SW480 (cell line): ENCODE data around the gene RPL35A.
A peak's percentile ranks its signal among the peaks of the same experiment; 100 is the strongest.
"Not testable (repeated sequence)": the region's sequence is repeated elsewhere in the genome, so short reads cannot be mapped to it uniquely, and the experiment has no call there.

Source experiments
- DNase-seq: peaks from one replicate; pipeline ENCODE4 v3.0.0-alpha.2; 2016; ENCODE audit warnings: low spot score

Gene RPL35A

GRCh38 chr3:197952440-197952839 lies 2.5 kb downstream of the RPL35A start:
- DNase-seq = no peak

- DNase-seq = no peak
Observed at GRCh38 chr3:197953325-197953724, 3.3 kb downstream of the RPL35A start.

- DNase-seq = no peak
Observed at GRCh38 chr3:197953881-197954280, 3.9 kb downstream of the RPL35A start.

- DNase-seq = no peak
Observed at GRCh38 chr3:197955892-197956477, 6.0 kb downstream of the RPL35A start.

GRCh38 chr3:197956626-197956988 lies 6.6 kb downstream of the RPL35A start:
- DNase-seq = no peak

- DNase-seq = no peak
Observed at GRCh38 chr3:197957790-197958133, 7.8 kb downstream of the RPL35A start.

GRCh38 chr3:197958346-197958745 lies 8.4 kb downstream of the RPL35A start:
- DNase-seq = no peak

GRCh38 chr3:197958848-197959247 lies 8.9 kb downstream of the RPL35A start:
- DNase-seq = not testable (repeated sequence)

- no peak for DNase-seq
Observed at GRCh38 chr3:197959500-197959890, 9.5 kb downstream of the RPL35A start.

- peak; percentile 96 for DNase-seq
Observed at GRCh38 chr3:197959891-197960693, 10.1 kb downstream of the RPL35A start, which contains the start of gene LMLN. LMLN (plus strand) TSS chr3:197960217; CDS start chr3:197960246, 29 bp downstream.

GRCh38 chr3:197960694-197961581 lies 10.9 kb downstream of the RPL35A start:
- no peak for DNase-seq

- DNase-seq = no peak
Observed at GRCh38 chr3:197961582-197961945, 11.6 kb downstream of the RPL35A start.

- no peak for DNase-seq
Observed at GRCh38 chr3:197963019-197963637, 13.1 kb downstream of the RPL35A start.

GRCh38 chr3:197967337-197967989 lies 17.5 kb downstream of the RPL35A start:
- DNase-seq = not testable (repeated sequence)

- no peak for DNase-seq
Observed at GRCh38 chr3:197970588-197970987, 20.6 kb downstream of the RPL35A start.

- DNase-seq = no peak
Observed at GRCh38 chr3:197974016-197974415, 24.0 kb downstream of the RPL35A start.

- no peak for DNase-seq
Observed at GRCh38 chr3:197975311-197975710, 25.3 kb downstream of the RPL35A start.

GRCh38 chr3:197983076-197983475 lies 33.1 kb downstream of the RPL35A start:
- DNase-seq = no peak

- DNase-seq = no peak
Observed at GRCh38 chr3:197989651-197990050, 39.7 kb downstream of the RPL35A start.

GRCh38 chr3:197994736-197995135 lies 44.7 kb downstream of the RPL35A start:
- no peak for DNase-seq

GRCh38 chr3:197996855-197997254 lies 46.9 kb downstream of the RPL35A start:
- DNase-seq = no peak

GRCh38 chr3:197997936-197998335 lies 47.9 kb downstream of the RPL35A start:
- DNase-seq = no peak
